ENCODE results near the gene NAT16. TPM values are rescaled to one million over a fixed set of nuclear protein-coding genes. Genes with fewer than 3 reads are reported as not detected.

The NAT16 gene
- total and polyA plus RNA-seq, 2 of the 8 experiments (the other 6 are each of a cell fraction or from before 2014, with no cell fraction given): 0.26 to 0.84 TPM

DNA sequence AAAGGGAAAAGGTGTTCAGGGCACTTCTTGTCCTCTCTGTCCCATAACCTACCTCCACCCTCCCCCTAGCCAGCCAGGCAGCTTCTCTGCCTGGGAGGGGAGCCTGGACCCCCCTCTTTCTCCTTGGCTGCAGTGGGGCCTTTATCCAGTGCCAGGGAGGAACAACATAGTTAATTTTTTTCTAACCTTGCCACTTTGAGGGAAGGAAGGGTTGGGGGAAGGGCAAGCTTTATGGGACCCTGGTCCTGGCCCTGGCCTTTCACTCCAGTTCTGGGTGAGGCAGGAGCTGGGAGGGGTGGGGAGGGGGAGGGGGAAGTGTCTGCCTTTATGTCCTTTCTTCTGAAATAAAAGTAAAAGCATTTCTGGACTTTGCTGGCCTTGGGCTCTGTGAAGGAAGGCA, 19.2 kb downstream of the NAT16 start (continued):
- TF ChIP-seq CHD7 (IDR thresholded peaks at IDR 0.05; ENCODE audit: insufficient replicate concordance, low read length) (no peak), CHD1 (IDR thresholded peaks at IDR 0.05; ENCODE audit: low read depth, low read length) (no peak)

All from H1 (cell line).